Fibroblast of gingiva (primary cell): ENCODE measurements around the gene RILPL1.
A peak's percentile ranks its signal among the peaks of the same experiment; 100 is the strongest.
"Not testable (repeated sequence)": the region's sequence is repeated elsewhere in the genome, so short reads cannot be mapped to it uniquely, and the experiment has no call there.

ENCODE experiments used
- DNase-seq: peaks from one replicate; pipeline ENCODE4 v3.0.0-alpha.2; 2011; ENCODE audit warnings: low read depth

Gene RILPL1

GRCh38 chr12:123533672-123534643, at the start of gene RILPL1:
RILPL1 (minus strand) TSS chr12:123533719; CDS start chr12:123533482, 237 bp downstream.
- DNase-seq = peak; percentile 34

GRCh38 chr12:123580772-123581171, 47.3 kb upstream of the RILPL1 start:
- no peak for DNase-seq

GRCh38 chr12:123578829-123579228, 45.3 kb upstream of the RILPL1 start:
- DNase-seq = not testable (repeated sequence)

- DNase-seq = no peak
These were observed 44.7 kb upstream of the RILPL1 start for GRCh38 chr12:123578243-123578642.

GRCh38 chr12:123576611-123577010, 43.1 kb upstream of the RILPL1 start:
- DNase-seq = peak; percentile 65

GRCh38 chr12:123573870-123574269, 40.4 kb upstream of the RILPL1 start:
- DNase-seq = no peak

GRCh38 chr12:123572391-123572790, 38.9 kb upstream of the RILPL1 start:
- no peak for DNase-seq

- peak; percentile 97 for DNase-seq
These were observed 37.9 kb upstream of the RILPL1 start for GRCh38 chr12:123571343-123571813.

GRCh38 chr12:123559468-123559867, 25.9 kb upstream of the RILPL1 start:
- no peak for DNase-seq

- DNase-seq = not testable (repeated sequence)
These were observed 25.0 kb upstream of the RILPL1 start for GRCh38 chr12:123558487-123558886.

GRCh38 chr12:123554843-123555242, 21.3 kb upstream of the RILPL1 start:
- not testable (repeated sequence) for DNase-seq

GRCh38 chr12:123554136-123554535, 20.6 kb upstream of the RILPL1 start:
- DNase-seq = not testable (repeated sequence)

GRCh38 chr12:123550700-123551099, 17.2 kb upstream of the RILPL1 start:
- no peak for DNase-seq

- DNase-seq = no peak
These were observed 14.6 kb upstream of the RILPL1 start for GRCh38 chr12:123548107-123548506.

- no peak for DNase-seq
These were observed 12.8 kb upstream of the RILPL1 start for GRCh38 chr12:123546281-123546680.

- no peak for DNase-seq
These were observed 10.0 kb upstream of the RILPL1 start for GRCh38 chr12:123543541-123543940.

- no peak for DNase-seq
These were observed 7.6 kb upstream of the RILPL1 start for GRCh38 chr12:123540899-123541662.

GRCh38 chr12:123535952-123536351, 2.4 kb upstream of the RILPL1 start:
- DNase-seq = not testable (repeated sequence)

GRCh38 chr12:123532808-123533649, 490 bp downstream of the RILPL1 start:
- peak; percentile 36 for DNase-seq

- DNase-seq = no peak
These were observed 1.5 kb downstream of the RILPL1 start for GRCh38 chr12:123532019-123532418.

GRCh38 chr12:123531091-123531490, 2.4 kb downstream of the RILPL1 start:
- DNase-seq = no peak

GRCh38 chr12:123530668-123531067, 2.9 kb downstream of the RILPL1 start:
- no peak for DNase-seq
